HEK293 (cell line): ENCODE measurements around the gene RNF10.
"Not testable (repeated sequence)": the region's sequence is repeated elsewhere in the genome, so short reads cannot be mapped to it uniquely, and the experiment has no call there.

Source experiments
- ZNF391 ChIP-seq: fragments of 450-650 bp; formaldehyde crosslinking; IDR thresholded peaks from 2 replicates; pipeline ENCODE4 v1.5.1; 2016; ENCODE audit warnings: low read depth, missing biosample characterization, missing genetic modification characterization, borderline replicate concordance
- ZNF830 ChIP-seq: fragments of 450-650 bp; IDR thresholded peaks from 2 replicates; pipeline ENCODE4 v1.5.0; 2018; ENCODE audit warnings: missing biosample characterization, missing genetic modification characterization, low read depth, mild to moderate bottlenecking, moderate library complexity

DNA sequence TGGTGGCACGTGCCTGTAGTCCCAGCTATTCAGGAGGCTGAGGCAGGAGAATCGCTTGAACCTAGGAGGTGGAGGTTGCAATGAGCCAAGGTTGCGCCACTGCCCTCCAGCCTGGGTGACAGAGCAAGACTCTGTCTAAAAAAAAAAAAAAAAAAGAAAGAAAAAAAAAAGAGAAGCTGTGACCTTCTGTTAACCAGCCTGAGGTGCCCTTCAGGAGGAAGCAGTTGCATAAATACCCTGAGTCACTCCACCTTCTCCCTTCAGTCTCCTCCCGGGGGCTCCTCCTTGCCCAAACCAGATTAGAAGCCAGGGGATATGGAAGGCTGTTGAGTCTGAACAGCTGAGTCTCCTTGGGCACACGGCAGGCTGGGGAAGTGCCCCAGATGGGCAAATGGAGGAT, 68.3 kb downstream of the RNF10 start:
- not testable (repeated sequence) for TF ChIP-seq ZNF391; ZNF830 (tag by site-specific recombination)
